PC-9 (cell line): ENCODE results near the gene MS4A10. TPM values are rescaled to one million over a fixed set of nuclear protein-coding genes. Genes with fewer than 3 reads are reported as not detected.

Experiments
- BruUV-seq: library from RNA; stranded (reverse); fragments of 400-500 nt; replicated peaks from 2 replicates; lab custom pipeline; 2021; lab: Mats Ljungman, UMichigan
- CTCF ChIA-PET: fragments of 300-600 bp; sonication (Branson Sonifier 250); formaldehyde crosslinking; loops from one replicate; lab custom pipeline; 2022; ENCODE audit warnings: antibody characterized with exemption; lab: Charles Lee
- POLR2A ChIA-PET: fragments of 300-600 bp; sonication (Branson Sonifier 250); formaldehyde crosslinking; loops from one replicate; lab custom pipeline; 2022; ENCODE audit warnings: antibody characterized with exemption; ENCODE audit not compliant: unreplicated experiment; lab: Charles Lee
- DNase-seq, 2 experiments: peaks; one replicate each; pipeline versions ENCODE4 v3.0.0 to v3.0.0-alpha.2; 2015 to 2022; ENCODE audit warnings: mixed read lengths in 1 of 2
- H2AFZ ChIP-seq: fragments of 200-600 bp; sonication (generic); 2 replicates; pipeline ENCODE4 v1.8.1; 2017; ENCODE audit warnings: antibody characterized with exemption
- H3F3A ChIP-seq: fragments of 200-600 bp; sonication (generic); 2 replicates; pipeline ENCODE4 v1.8.1; 2017; ENCODE audit warnings: antibody characterized with exemption, mild to moderate bottlenecking, low read depth; ENCODE audit not compliant: insufficient read depth
- H3K27ac ChIP-seq: fragments of 200-600 bp; sonication (generic); 2 replicates; pipeline ENCODE4 v1.6.1; 2016; ENCODE audit warnings: mixed run types
- H3K27me3 ChIP-seq: fragments of 200-600 bp; sonication (generic); 2 replicates; pipeline ENCODE4 v1.6.1; 2016; ENCODE audit warnings: low read depth, mixed run types; ENCODE audit not compliant: insufficient read depth
- H3K36me3 ChIP-seq: fragments of 200-600 bp; sonication (generic); 2 replicates; pipeline ENCODE4 v1.6.1; 2016; ENCODE audit warnings: low read depth, mixed run types
- H3K4me1 ChIP-seq: fragments of 200-600 bp; sonication (generic); replicated peaks from 2 replicates; pipeline ENCODE4 v1.6.1; 2016; ENCODE audit warnings: mixed run types; ENCODE audit not compliant: insufficient read depth
- H3K4me2 ChIP-seq: fragments of 200-600 bp; sonication (generic); 2 replicates; pipeline ENCODE4 v1.6.1; 2017; ENCODE audit warnings: mixed run types
- H3K4me3 ChIP-seq: fragments of 200-600 bp; sonication (generic); 2 replicates; pipeline ENCODE4 v1.6.1; 2016; ENCODE audit warnings: mixed run types
- H3K79me2 ChIP-seq: fragments of 200-600 bp; sonication (generic); 2 replicates; pipeline ENCODE4 v1.6.1; 2017; ENCODE audit warnings: low read depth, mixed run types
- H3K9me2 ChIP-seq: fragments of 200-600 bp; sonication (generic); 2 replicates; pipeline ENCODE4 v1.8.1; 2017; ENCODE audit warnings: mild to moderate bottlenecking; ENCODE audit not compliant: insufficient read depth
- H3K9me3 ChIP-seq: fragments of 200-600 bp; sonication (generic); 2 replicates; pipeline ENCODE4 v1.8.1; 2016; ENCODE audit warnings: low read depth; ENCODE audit not compliant: insufficient read depth
- H4K20me1 ChIP-seq: fragments of 200-600 bp; sonication (generic); 2 replicates; pipeline ENCODE4 v1.8.1; 2017; ENCODE audit not compliant: insufficient read depth
- EZH2 ChIP-seq: fragments of 200-600 bp; sonication (generic); IDR thresholded peaks from 2 replicates; pipeline ENCODE4 v1.8.0; 2017; ENCODE audit warnings: antibody characterized with exemption, low read depth
- intact Hi-C: fragments of 100-400 bp; cut with micrococcal nuclease; formaldehyde crosslinking; loops from one replicate; pipeline ENCODE4 v1.10.0; 2022; ENCODE audit not compliant: unreplicated experiment
- total RNA-seq: library from RNA; stranded (reverse); gene quantifications from 2 replicates; pipeline ENCODE4 v1.2.3, GENCODE V29; 2021
- TF ChIP-seq, protein P1 (sequence below): fragments of 200-600 bp; sonication (generic); conservative IDR thresholded peaks from 2 replicates; pipeline ENCODE4 v1.6.1; 2017; ENCODE audit warnings: mixed run types, antibody characterized with exemption, mild to moderate bottlenecking, moderate library complexity

The MS4A10 gene
- total RNA-seq, 1 experiment from 2014 or later = not detected

DNA sequence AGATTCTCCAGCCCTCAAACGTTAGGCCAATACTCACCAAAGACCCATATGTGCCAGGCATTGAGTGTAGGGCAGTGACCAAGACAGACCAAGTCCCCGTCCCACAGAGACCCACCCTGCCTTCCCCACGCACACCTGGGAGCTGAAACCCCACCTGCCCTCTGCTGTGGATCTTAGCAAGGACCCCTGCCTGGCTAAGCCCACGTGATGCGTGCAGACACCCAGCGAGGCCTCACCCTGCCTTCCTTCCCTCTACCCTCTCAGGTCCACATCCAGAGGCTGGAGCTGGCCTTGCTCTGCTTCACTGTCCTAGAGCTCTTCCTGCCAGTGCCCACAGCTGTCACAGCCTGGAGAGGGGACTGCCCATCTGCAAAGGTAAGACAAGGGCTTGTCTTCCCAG, 10.2 kb downstream of the MS4A10 start:
- Histone ChIP-seq H2AFZ (no peak overlapping the region), H3K4me2 (no peak overlapping the region), H3K4me3 (no peak overlapping the region), H3K4me1 (no peaks in the 10 kb centered on the region), H3K27ac (no peak overlapping the region), H4K20me1 (no peaks in the 10 kb centered on the region), H3K9me3 (no peaks in the 10 kb centered on the region), H3K36me3 (no peaks in the 10 kb centered on the region), H3K79me2 (no peaks in the 10 kb centered on the region), H3K27me3 (peaks cover 87% of the 10 kb centered on the region), H3F3A (no peaks in the 10 kb centered on the region), H3K9me2 (no peaks in the 10 kb centered on the region)
- no TSS peak for BruUV-seq
- CTCF ChIA-PET = no interaction called here
- DNase-seq = no peak
- intact Hi-C loops = no loop called here
- TF ChIP-seq, protein P1, sequence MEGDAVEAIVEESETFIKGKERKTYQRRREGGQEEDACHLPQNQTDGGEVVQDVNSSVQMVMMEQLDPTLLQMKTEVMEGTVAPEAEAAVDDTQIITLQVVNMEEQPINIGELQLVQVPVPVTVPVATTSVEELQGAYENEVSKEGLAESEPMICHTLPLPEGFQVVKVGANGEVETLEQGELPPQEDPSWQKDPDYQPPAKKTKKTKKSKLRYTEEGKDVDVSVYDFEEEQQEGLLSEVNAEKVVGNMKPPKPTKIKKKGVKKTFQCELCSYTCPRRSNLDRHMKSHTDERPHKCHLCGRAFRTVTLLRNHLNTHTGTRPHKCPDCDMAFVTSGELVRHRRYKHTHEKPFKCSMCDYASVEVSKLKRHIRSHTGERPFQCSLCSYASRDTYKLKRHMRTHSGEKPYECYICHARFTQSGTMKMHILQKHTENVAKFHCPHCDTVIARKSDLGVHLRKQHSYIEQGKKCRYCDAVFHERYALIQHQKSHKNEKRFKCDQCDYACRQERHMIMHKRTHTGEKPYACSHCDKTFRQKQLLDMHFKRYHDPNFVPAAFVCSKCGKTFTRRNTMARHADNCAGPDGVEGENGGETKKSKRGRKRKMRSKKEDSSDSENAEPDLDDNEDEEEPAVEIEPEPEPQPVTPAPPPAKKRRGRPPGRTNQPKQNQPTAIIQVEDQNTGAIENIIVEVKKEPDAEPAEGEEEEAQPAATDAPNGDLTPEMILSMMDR = no peak
- TF ChIP-seq EZH2 = no peak
- POLR2A ChIA-PET = no interaction called here

DNA sequence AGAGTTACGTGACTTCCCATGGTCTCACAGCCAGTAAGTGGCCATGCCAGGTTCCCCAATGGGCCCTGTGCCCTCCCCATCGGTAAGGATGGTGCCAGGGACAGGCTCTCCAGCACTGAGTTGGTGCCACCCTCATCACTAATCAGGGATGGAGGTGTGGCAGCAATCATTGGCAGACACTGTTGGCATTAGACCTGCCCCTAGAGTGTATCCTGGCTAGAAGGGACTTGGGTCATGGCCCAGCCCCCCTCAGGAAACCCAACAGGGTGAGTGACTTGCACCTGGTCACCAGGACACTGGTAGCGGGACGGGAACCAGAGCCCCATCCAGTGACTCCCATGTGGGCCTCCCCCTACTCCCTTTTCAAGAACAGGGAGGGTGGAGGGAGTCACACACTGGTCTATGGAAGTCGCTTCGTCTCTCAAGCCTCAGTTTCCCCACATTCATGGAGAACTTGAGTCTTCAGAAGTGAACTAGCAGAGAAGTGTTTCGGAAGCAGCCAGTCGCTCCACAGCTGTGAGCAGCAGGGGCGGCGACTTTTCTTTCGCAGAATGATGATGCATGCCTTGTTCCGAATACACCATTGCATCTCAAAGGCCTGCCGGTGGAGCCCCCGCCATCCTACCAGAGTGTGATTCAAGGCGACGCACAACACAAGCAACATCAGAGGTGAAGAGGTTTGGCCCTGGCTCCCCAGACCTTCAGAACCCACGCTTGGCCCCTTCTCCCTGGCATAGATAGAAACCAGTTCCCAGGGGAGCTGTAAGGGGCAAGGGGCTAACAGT, 12.9 kb downstream of the MS4A10 start:
- TF ChIP-seq, protein P1 = no peak
- no peak for TF ChIP-seq EZH2
- no peak overlapping the region for H2AFZ ChIP-seq
- ChIA-PET POLR2A (no interaction called here), CTCF (interaction anchor here (0.6 kb wide), 2 partner anchors 1128 to 1317 kb away, joined by 3 to 11 read pairs; no protein-coding TSS in a partner anchor)
- intact Hi-C loops = no loop called here
- H3K9me2 ChIP-seq = no peaks in the 10 kb centered on the region
- H3K9me3 ChIP-seq = no peaks in the 10 kb centered on the region
- H4K20me1 ChIP-seq = no peaks in the 10 kb centered on the region
- no peak overlapping the region for H3K4me2 ChIP-seq
- H3F3A ChIP-seq = no peaks in the 10 kb centered on the region
- no peaks in the 10 kb centered on the region for H3K36me3 ChIP-seq
- no peak for DNase-seq
- H3K27ac ChIP-seq = no peak overlapping the region
- H3K79me2 ChIP-seq = no peaks in the 10 kb centered on the region
- no TSS peak for BruUV-seq
- H3K4me3 ChIP-seq = no peak overlapping the region
- peaks cover 96% of the 10 kb centered on the region for H3K27me3 ChIP-seq
- no peaks in the 10 kb centered on the region for H3K4me1 ChIP-seq

DNA sequence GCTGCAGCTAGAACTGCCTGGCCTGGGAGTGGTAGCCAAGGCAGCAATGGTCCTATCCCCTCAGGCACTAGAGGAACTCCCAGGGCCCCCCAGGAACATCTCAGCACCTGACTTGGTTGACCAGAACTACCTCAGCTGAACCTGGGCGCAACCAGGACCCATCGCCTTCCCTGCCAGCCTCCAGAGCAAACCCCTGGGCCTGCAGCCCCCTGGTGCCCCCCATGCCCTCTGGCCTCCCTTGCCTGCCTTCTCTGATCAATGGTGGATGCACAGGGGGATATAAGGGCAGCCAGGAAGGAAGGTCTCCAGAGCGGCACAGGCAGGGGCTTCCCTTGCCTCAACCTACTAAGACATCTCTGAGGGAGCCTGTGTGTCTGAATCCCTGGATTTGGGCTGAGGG, 13.5 kb downstream of the MS4A10 start:
- no peaks in the 10 kb centered on the region for H3K79me2 ChIP-seq
- H3F3A ChIP-seq = no peaks in the 10 kb centered on the region
- no peak for DNase-seq
- no peaks in the 10 kb centered on the region for H4K20me1 ChIP-seq
- peaks cover 96% of the 10 kb centered on the region for H3K27me3 ChIP-seq
- ChIA-PET CTCF (no interaction called here), POLR2A (no interaction called here)
- no peak overlapping the region for H2AFZ ChIP-seq
- H3K9me3 ChIP-seq = no peaks in the 10 kb centered on the region
- H3K4me2 ChIP-seq = no peak overlapping the region
- H3K36me3 ChIP-seq = no peaks in the 10 kb centered on the region
- H3K27ac ChIP-seq = no peak overlapping the region
- no peaks in the 10 kb centered on the region for H3K9me2 ChIP-seq
- no peak for TF ChIP-seq EZH2
- TF ChIP-seq, protein P1 = no peak
- intact Hi-C loops = no loop called here
- H3K4me3 ChIP-seq = no peak overlapping the region
- BruUV-seq = no TSS peak
- H3K4me1 ChIP-seq = no peaks in the 10 kb centered on the region
